Measurements from ENCODE around the gene ARHGAP9. TPM values are rescaled to one million over a fixed set of nuclear protein-coding genes. Genes with fewer than 3 reads are reported as not detected.
A peak's percentile ranks its signal among the peaks of the same experiment; 100 is the strongest.

Gene ARHGAP9
- total and polyA plus RNA-seq, 2 of the 8 experiments (the other 6 are each of a cell fraction or from before 2014, with no cell fraction given) = 3.2 to 6.0 TPM

- Histone ChIP-seq H2BK5ac (ENCODE audit: low read depth, low read length) (no peak overlapping the region), H3K79me1 (ENCODE audit: low read depth, low read length) (no peaks in the 10 kb centered on the region), H4K5ac (ENCODE audit: insufficient read length, low read depth, low read length) (no peak overlapping the region), H3K14ac (ENCODE audit: insufficient read length) (no peak overlapping the region), H3K27me3 (replicated peaks in 1 of 4; ENCODE audit: control insufficient read depth in 3 of 4, extremely low read depth in 1 of 4, insufficient read depth in 3 of 4, low read length in 3 of 4) (no peaks in the 10 kb centered on the region), H3K4me2 (ENCODE audit: insufficient read depth in 1 of 2, low read depth in 2 of 2, low read length in 2 of 2) (no peak overlapping the region), H3K79me2 (ENCODE audit: control insufficient read depth in 1 of 2, insufficient read depth in 2 of 2, low read length in 2 of 2) (peaks cover 0 to 13% of the 10 kb centered on the region in 2 experiments; a peak in 1 of 4 replicates), H3K9me3 (ENCODE audit: insufficient read depth in 2 of 2, low read depth in 1 of 2, low read length in 1 of 2) (no peaks in the 10 kb centered on the region), H3K56ac (replicated peaks; ENCODE audit: insufficient read length, low read depth, low read length) (no peak overlapping the region), H3K18ac (ENCODE audit: extremely low read depth, low read length) (no peak overlapping the region), H2BK12ac (ENCODE audit: low read depth, low read length) (peak overlapping the region; percentile 64; the same call in 1 of the 2 replicates), H3K27ac (ENCODE audit: low read depth, low read length) (no peak overlapping the region), H2BK20ac (ENCODE audit: low read length) (no peak overlapping the region), H4K20me1 (replicated peaks in 1 of 2; ENCODE audit: control insufficient read depth in 1 of 2, insufficient read depth in 2 of 2, low read length in 2 of 2) (no peaks in the 10 kb centered on the region), H3K4ac (replicated peaks; ENCODE audit: insufficient read length, low read depth, low read length) (no peak overlapping the region), H3K23me2 (ENCODE audit: low read depth, low read length) (peaks cover 9% of the 10 kb centered on the region), H3K4me3 (ENCODE audit: extremely low read depth in 1 of 4, insufficient read depth in 2 of 4, low read depth in 3 of 4, low read length in 4 of 4) (no peak overlapping the region), H2BK15ac (ENCODE audit: low read length) (no peak overlapping the region; the same call in 1 of the 2 replicates), H3K23ac (ENCODE audit: insufficient read length) (no peak overlapping the region), H3K9ac (replicated peaks in 1 of 4; ENCODE audit: extremely low read depth in 1 of 4, low read depth in 3 of 4, low read length in 3 of 4) (no peak overlapping the region), H4K8ac (ENCODE audit: extremely low read depth, insufficient read depth, low read length) (0 out of 2 replicates have a peak overlapping the region, but pooled peaks have one; percentile 35), H3K4me1 (replicated peaks in 1 of 4; ENCODE audit: control insufficient read depth in 3 of 4, insufficient read depth in 4 of 4, low read length in 3 of 4) (peaks cover 0 to 28% (median 19%) of the 10 kb centered on the region in 4 experiments; a peak in 6 of 7 replicates), H2AK5ac (ENCODE audit: low read depth, low read length) (no peak overlapping the region), H2AFZ (ENCODE audit: low read length) (no peak overlapping the region), H4K91ac (replicated peaks; ENCODE audit: insufficient read length, low read length) (no peak overlapping the region), H3K36me3 (ENCODE audit: control insufficient read depth in 2 of 4, insufficient read depth in 4 of 4, low read length in 3 of 4) (peaks cover 0 to 4% (median 0%) of the 10 kb centered on the region in 4 experiments; a peak in 1 of 8 replicates), H2BK120ac (replicated peaks; ENCODE audit: low read depth, low read length) (no peak overlapping the region)
- DNase-seq (ENCODE audit: low read depth in 1 of 2, low spot score in 2 of 2) (peak in 1 of 2 experiments; percentile 94), FAIRE-seq (peak; percentile 58)
- ChIA-PET CTCF (ENCODE audit: partially characterized antibody) (interaction anchor here (0.8 to 18.5 kb wide), 57 partner anchors 8 to 1324 kb away, joined by 3 to 478 read pairs (median 7); partner anchors contain the start of genes ARHGAP9, INHBC, MARS1 and SHMT2), POLR2A (ENCODE audit: partially characterized antibody) (interaction anchor here (0.6 to 11.2 kb wide), 21 partner anchors 8 to 229 kb away, joined by 3 to 168 read pairs (median 4); partner anchors contain the start of genes INHBC, R3HDM2, SHMT2 and STAC3)
- WGBS, 2 experiments (ENCODE audit: extremely low coverage in 1 of 2, insufficient coverage in 1 of 2, insufficient read length in 1 of 2, insufficient replicate concordance in 2 of 2, low coverage in 1 of 2, low lambda C conversion rate in 2 of 2, missing lambda C conversion rate in 1 of 2) = 39% methylated on average over 7 of the region's 7 CpGs; no CpG with 5 or more reads in 1 of the 2 experiments
- no peak for TF ChIP-seq MAFK (IDR thresholded peaks at IDR 0.05; ENCODE audit: low read depth, low read length)
- no peak for TF ChIP-seq SRF (IDR thresholded peaks at IDR 0.05; ENCODE audit: low read depth, low read length)
- 0 out of 2 replicates have a peak, but pooled peaks have one; percentile 20 for TF ChIP-seq CREB1 (IDR thresholded peaks at IDR 0.05)
- no peak for TF ChIP-seq EGR1 (IDR thresholded peaks at IDR 0.05; ENCODE audit: borderline replicate concordance, low read depth, low read length)
- no peak for TF ChIP-seq TAF7 (optimal IDR thresholded peaks at IDR 0.05; ENCODE audit: borderline replicate concordance, low read depth, low read length)
- TF ChIP-seq TAF1 (IDR thresholded peaks at IDR 0.05; ENCODE audit: low read depth, low read length) = no peak
- peak; percentile 98 to 99 for TF ChIP-seq RAD21 (IDR thresholded peaks at IDR 0.05 in 1 of 2, conservative IDR thresholded peaks at IDR 0.05 in 1 of 2; ENCODE audit: low read depth in 2 of 2, low read length in 2 of 2)
- no peak for TF ChIP-seq EP300 (IDR thresholded peaks at IDR 0.05; ENCODE audit: borderline replicate concordance in 1 of 2, low read depth in 2 of 2, low read length in 2 of 2)
- TF ChIP-seq TBP (IDR thresholded peaks at IDR 0.05; ENCODE audit: low read depth, low read length) = no peak
- TF ChIP-seq ASH2L (IDR thresholded peaks at IDR 0.05; ENCODE audit: low read length) = no peak
- no peak for TF ChIP-seq ZNF274 (IDR thresholded peaks at IDR 0.05; ENCODE audit: borderline replicate concordance, extremely low read depth, low read length)
These were observed 26.6 kb downstream of the ARHGAP9 start for GRCh38 chr12:57452937-57453509.

Measured in H1 (cell line).